SK-N-SH (cell line): ENCODE data around the gene CTDP1. TPM values are rescaled to one million over a fixed set of nuclear protein-coding genes. Genes with fewer than 3 reads are reported as not detected.

ENCODE experiments used
- CTCF ChIA-PET: fragments of 300-600, 350-600 bp; formaldehyde crosslinking; extraction: SDS; loops from one replicate; lab custom pipeline; 2021; lab: Yijun Ruan, JAX
- POLR2A ChIA-PET: fragments of 350-600 bp; sonication (Branson Sonifier 250); formaldehyde crosslinking; extraction: SDS; loops from one replicate; lab custom pipeline; 2020; ENCODE audit warnings: antibody characterized with exemption, inconsistent platforms; lab: Yijun Ruan, JAX
- DNase-seq: peaks from one replicate; pipeline ENCODE4 v3.0.0; 2012
- H2AFZ ChIP-seq: fragments of 200-600 bp; sonication (generic); 2 replicates; pipeline ENCODE4 v1.8.1; 2016; ENCODE audit warnings: antibody characterized with exemption, mild to moderate bottlenecking, low read depth
- H3F3A ChIP-seq: fragments of 200-600 bp; sonication (generic); replicated peaks from 2 replicates; pipeline ENCODE3; 2016; ENCODE audit warnings: antibody characterized with exemption, mild to moderate bottlenecking; ENCODE audit not compliant: insufficient read depth
- H3K27ac ChIP-seq, 2 experiments: fragments of 200-500 bp in 1 of 2; fragments of 200-600 bp in 1 of 2; sonication (Bioruptor generic) in 1 of 2; sonication (generic), shearing (Covaris generic) in 1 of 2; 2 replicates each; pipeline versions ENCODE4 v1.5.1 to v1.6.1; 2014 to 2016; ENCODE audit warnings: low read depth in 2 of 2, inconsistent platforms in 1 of 2, low read length in 1 of 2, mild to moderate bottlenecking in 1 of 2, mixed read lengths in 1 of 2
- H3K27me3 ChIP-seq: fragments of 200-600 bp; sonication (generic), shearing (Covaris generic); 2 replicates; pipeline ENCODE4 v1.6.1; 2016; ENCODE audit warnings: mixed run types; ENCODE audit not compliant: insufficient read depth
- H3K36me3 ChIP-seq, 2 experiments: fragments of 200-500 bp in 1 of 2; fragments of 200-600 bp in 1 of 2; sonication (Bioruptor generic) in 1 of 2; sonication (generic) in 1 of 2; replicated peaks in 1 of 2; 2 replicates each; pipeline versions ENCODE3 to v1.5.1; 2014 to 2016; ENCODE audit warnings: low read length in 1 of 2, mild to moderate bottlenecking in 1 of 2; ENCODE audit not compliant: insufficient read depth in 2 of 2, control insufficient read depth in 1 of 2
- H3K4me1 ChIP-seq, 2 experiments: fragments of 200-500 bp in 1 of 2; fragments of 200-600 bp in 1 of 2; sonication (Bioruptor generic) in 1 of 2; sonication (generic), shearing (Covaris generic) in 1 of 2; 2 replicates each; pipeline versions ENCODE4 v1.5.1 to v1.6.1; 2014 to 2016; ENCODE audit warnings: low read depth in 1 of 2, low read length in 1 of 2, mixed run types in 1 of 2; ENCODE audit not compliant: insufficient read depth in 2 of 2, control insufficient read depth in 1 of 2
- H3K4me2 ChIP-seq: fragments of 200-600 bp; sonication (generic), shearing (Covaris generic); 2 replicates; pipeline ENCODE4 v1.6.1; 2017; ENCODE audit warnings: mixed run types
- H3K4me3 ChIP-seq, 2 experiments: fragments of 200-500 bp in 1 of 2; fragments of 200-600 bp in 1 of 2; sonication (Bioruptor generic) in 1 of 2; sonication (generic), shearing (Covaris generic) in 1 of 2; 2 replicates each; pipeline versions ENCODE4 v1.5.1 to v1.8.1; 2014 to 2016; ENCODE audit warnings: low read depth in 2 of 2, inconsistent platforms in 1 of 2, low read length in 1 of 2, mild to moderate bottlenecking in 1 of 2, mixed read lengths in 1 of 2, moderate library complexity in 1 of 2
- H3K79me2 ChIP-seq: fragments of 200-600 bp; sonication (generic); 2 replicates; pipeline ENCODE4 v1.8.1; 2017; ENCODE audit warnings: mild to moderate bottlenecking; ENCODE audit not compliant: insufficient read depth
- H3K9ac ChIP-seq: fragments of 200-600 bp; sonication (generic); 2 replicates; pipeline ENCODE4 v1.6.1; 2017; ENCODE audit warnings: mixed run types
- H3K9me2 ChIP-seq: fragments of 200-600 bp; sonication (generic); 2 replicates; pipeline ENCODE4 v1.6.1; 2017; ENCODE audit warnings: mixed run types
- H3K9me3 ChIP-seq: fragments of 200-600 bp; sonication (generic); 2 replicates; pipeline ENCODE4 v1.6.1; 2017; ENCODE audit warnings: mixed run types, mild to moderate bottlenecking, moderate library complexity
- H4K20me1 ChIP-seq: fragments of 200-600 bp; sonication (generic); 2 replicates; pipeline ENCODE4 v1.6.1; 2017; ENCODE audit warnings: mild to moderate bottlenecking, mixed run types; ENCODE audit not compliant: insufficient read depth
- CHD2 ChIP-seq: fragments of 150-350 bp; IDR thresholded peaks from 2 replicates; pipeline ENCODE4 v1.6.1; 2018; ENCODE audit warnings: low read length; ENCODE audit not compliant: partially characterized antibody
- EZH2phosphoT487 ChIP-seq: fragments of 200-600 bp; sonication (generic); IDR thresholded peaks from 2 replicates; pipeline ENCODE4 v1.6.1; 2017; ENCODE audit warnings: low read depth, mixed run types, mild to moderate bottlenecking, antibody characterized with exemption, moderate library complexity, borderline replicate concordance
- FOSL2 ChIP-seq: IDR thresholded peaks from 2 replicates; pipeline ENCODE4 v1.4.0; 2012; ENCODE audit warnings: low read depth, mild to moderate bottlenecking, moderate library complexity, borderline replicate concordance
- GABPA ChIP-seq: IDR thresholded peaks from 2 replicates; pipeline ENCODE4 v1.4.0; 2012; ENCODE audit warnings: low read depth, mild to moderate bottlenecking
- GATA2 ChIP-seq: sonication (generic); formaldehyde crosslinking; IDR thresholded peaks from 2 replicates; pipeline ENCODE4 v1.5.0; 2020; ENCODE audit warnings: mild to moderate bottlenecking, missing genetic modification reagents
- JUND ChIP-seq: IDR thresholded peaks from 2 replicates; pipeline ENCODE4 v1.4.0; 2012
- MEF2A ChIP-seq: IDR thresholded peaks from 2 replicates; pipeline ENCODE4 v1.4.0; 2012; ENCODE audit warnings: low read depth, borderline replicate concordance
- NRF1 ChIP-seq: IDR thresholded peaks from 2 replicates; pipeline ENCODE4 v1.6.1; 2012; ENCODE audit warnings: low read depth, mild to moderate bottlenecking, low read length
- RAD21 ChIP-seq: IDR thresholded peaks from 2 replicates; pipeline ENCODE4 v1.6.1; 2012; ENCODE audit warnings: mild to moderate bottlenecking, low read length
- RCOR1 ChIP-seq: fragments of 150-350 bp; IDR thresholded peaks from 2 replicates; pipeline ENCODE4 v1.6.1; 2017; ENCODE audit warnings: antibody characterized with exemption, low read length
- RFX5 ChIP-seq: IDR thresholded peaks from 2 replicates; pipeline ENCODE4 v1.6.1; 2012; ENCODE audit warnings: mild to moderate bottlenecking, improper control_type of control experiment, low read length
- SMC3 ChIP-seq: IDR thresholded peaks from 2 replicates; pipeline ENCODE4 v1.6.1; 2012; ENCODE audit warnings: low read depth, low read length, improper control_type of control experiment
- TCF12 ChIP-seq: IDR thresholded peaks from 2 replicates; pipeline ENCODE4 v1.4.0; 2012
- WGBS: methylation state at CpG from one replicate; pipeline ENCODE4 v1.1.6; 2017; ENCODE audit warnings: low lambda C conversion rate; 5-methylcytosine and 5-hydroxymethylcytosine counted together
- polyA plus RNA-seq, 3 experiments: library from polyadenylated mRNA; depleted of rRNA; stranded (reverse); fragments of >200 nt; gene quantifications; 2 replicates each; pipeline ENCODE4 v1.2.3, GENCODE V29; 2012
- TF ChIP-seq, protein P1 (sequence below): fragments of 150-350 bp; IDR thresholded peaks from 2 replicates; pipeline ENCODE4 v1.6.1; 2016; ENCODE audit warnings: mild to moderate bottlenecking, low read depth, low read length
- TF ChIP-seq, protein P2 (sequence below): IDR thresholded peaks from 2 replicates; pipeline ENCODE4; 2012
- TF ChIP-seq, protein P3 (sequence below): IDR thresholded peaks from 2 replicates; pipeline ENCODE4 v1.4.0; 2012; ENCODE audit warnings: low read depth, borderline replicate concordance
- TF ChIP-seq, protein P4 (sequence below): fragments of 150-350 bp; IDR thresholded peaks from 2 replicates; pipeline ENCODE4 v1.6.1; 2017; ENCODE audit warnings: antibody characterized with exemption, low read length, low read depth, borderline replicate concordance

The CTDP1 gene
- polyA plus RNA-seq, 1 of the 3 experiments (the other 2 are of a cell fraction): 15.6 TPM

DNA sequence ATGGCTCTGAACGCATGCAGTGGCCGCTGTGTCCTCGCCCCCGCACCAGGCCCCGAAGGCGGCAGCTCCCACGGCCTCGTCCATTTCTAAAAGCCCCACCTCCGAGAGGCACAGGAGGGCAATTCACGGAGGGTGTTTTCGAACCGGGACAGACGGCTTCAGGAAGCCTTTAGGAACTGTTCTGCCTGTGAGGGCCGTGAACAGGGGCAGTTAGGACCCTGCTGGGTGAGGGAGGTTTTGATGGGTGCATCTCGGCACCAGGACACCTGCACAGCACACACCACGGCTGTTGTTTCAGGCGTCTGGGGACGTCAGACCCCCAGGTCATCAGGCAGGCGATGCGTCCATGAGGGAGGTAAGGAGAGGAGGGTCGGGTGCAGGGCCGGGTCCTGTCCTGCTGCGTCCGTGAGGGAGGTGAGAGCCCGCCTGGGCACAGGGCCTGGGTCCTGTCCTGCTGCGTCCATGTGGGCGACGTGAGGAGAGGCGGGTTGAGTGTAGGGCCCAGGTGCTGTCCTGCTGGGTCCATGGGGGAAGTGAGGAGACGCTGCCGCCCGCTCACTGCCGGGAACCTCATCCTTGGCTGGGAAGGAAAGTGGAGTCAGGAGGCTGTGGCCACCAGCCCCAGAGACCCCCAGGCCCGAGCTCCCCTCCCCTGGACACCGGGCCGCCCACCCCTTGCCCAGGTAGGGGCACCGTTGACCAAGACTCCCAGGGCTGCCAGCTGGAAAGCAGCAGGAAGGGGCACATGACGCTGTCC is 92.7 kb downstream of the CTDP1 start:
- Histone ChIP-seq H3K4me1 (no peaks in the 10 kb centered on the region; a peak in 1 of 4 replicates), H3K79me2 (no peaks in the 10 kb centered on the region), H3K4me3 (no peak overlapping the region), H3K4me2 (no peak overlapping the region), H3K9ac (no peak overlapping the region), H3K27me3 (peaks cover 73% of the 10 kb centered on the region), H4K20me1 (no peaks in the 10 kb centered on the region), H3K27ac (no peak overlapping the region), H2AFZ (no peak overlapping the region), H3K9me3 (no peaks in the 10 kb centered on the region), H3K9me2 (no peaks in the 10 kb centered on the region), H3F3A (no peaks in the 10 kb centered on the region), H3K36me3 (no peaks in the 10 kb centered on the region)
- CTCF ChIA-PET: no interaction called here
- WGBS: 9% methylated on average over 11 of the region's 38 CpGs
- POLR2A ChIA-PET: no interaction called here
- no peak for TF ChIP-seq EZH2phosphoT487
- no peak for TF ChIP-seq FOSL2
- no peak for TF ChIP-seq TCF12
- TF ChIP-seq JUND: no peak
- TF ChIP-seq, protein P1, sequence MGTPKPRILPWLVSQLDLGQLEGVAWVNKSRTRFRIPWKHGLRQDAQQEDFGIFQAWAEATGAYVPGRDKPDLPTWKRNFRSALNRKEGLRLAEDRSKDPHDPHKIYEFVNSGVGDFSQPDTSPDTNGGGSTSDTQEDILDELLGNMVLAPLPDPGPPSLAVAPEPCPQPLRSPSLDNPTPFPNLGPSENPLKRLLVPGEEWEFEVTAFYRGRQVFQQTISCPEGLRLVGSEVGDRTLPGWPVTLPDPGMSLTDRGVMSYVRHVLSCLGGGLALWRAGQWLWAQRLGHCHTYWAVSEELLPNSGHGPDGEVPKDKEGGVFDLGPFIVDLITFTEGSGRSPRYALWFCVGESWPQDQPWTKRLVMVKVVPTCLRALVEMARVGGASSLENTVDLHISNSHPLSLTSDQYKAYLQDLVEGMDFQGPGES: no peak
- TF ChIP-seq, protein P2, sequence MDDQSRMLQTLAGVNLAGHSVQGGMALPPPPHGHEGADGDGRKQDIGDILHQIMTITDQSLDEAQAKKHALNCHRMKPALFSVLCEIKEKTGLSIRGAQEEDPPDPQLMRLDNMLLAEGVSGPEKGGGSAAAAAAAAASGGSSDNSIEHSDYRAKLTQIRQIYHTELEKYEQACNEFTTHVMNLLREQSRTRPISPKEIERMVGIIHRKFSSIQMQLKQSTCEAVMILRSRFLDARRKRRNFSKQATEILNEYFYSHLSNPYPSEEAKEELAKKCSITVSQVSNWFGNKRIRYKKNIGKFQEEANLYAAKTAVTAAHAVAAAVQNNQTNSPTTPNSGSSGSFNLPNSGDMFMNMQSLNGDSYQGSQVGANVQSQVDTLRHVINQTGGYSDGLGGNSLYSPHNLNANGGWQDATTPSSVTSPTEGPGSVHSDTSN: no peak
- TF ChIP-seq RFX5: no peak
- TF ChIP-seq RAD21: no peak
- no peak for TF ChIP-seq GATA2 (CRISPR knock-in tag)
- TF ChIP-seq, protein P3, sequence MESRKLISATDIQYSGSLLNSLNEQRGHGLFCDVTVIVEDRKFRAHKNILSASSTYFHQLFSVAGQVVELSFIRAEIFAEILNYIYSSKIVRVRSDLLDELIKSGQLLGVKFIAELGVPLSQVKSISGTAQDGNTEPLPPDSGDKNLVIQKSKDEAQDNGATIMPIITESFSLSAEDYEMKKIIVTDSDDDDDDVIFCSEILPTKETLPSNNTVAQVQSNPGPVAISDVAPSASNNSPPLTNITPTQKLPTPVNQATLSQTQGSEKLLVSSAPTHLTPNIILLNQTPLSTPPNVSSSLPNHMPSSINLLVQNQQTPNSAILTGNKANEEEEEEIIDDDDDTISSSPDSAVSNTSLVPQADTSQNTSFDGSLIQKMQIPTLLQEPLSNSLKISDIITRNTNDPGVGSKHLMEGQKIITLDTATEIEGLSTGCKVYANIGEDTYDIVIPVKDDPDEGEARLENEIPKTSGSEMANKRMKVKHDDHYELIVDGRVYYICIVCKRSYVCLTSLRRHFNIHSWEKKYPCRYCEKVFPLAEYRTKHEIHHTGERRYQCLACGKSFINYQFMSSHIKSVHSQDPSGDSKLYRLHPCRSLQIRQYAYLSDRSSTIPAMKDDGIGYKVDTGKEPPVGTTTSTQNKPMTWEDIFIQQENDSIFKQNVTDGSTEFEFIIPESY: no peak
- TF ChIP-seq, protein P4, sequence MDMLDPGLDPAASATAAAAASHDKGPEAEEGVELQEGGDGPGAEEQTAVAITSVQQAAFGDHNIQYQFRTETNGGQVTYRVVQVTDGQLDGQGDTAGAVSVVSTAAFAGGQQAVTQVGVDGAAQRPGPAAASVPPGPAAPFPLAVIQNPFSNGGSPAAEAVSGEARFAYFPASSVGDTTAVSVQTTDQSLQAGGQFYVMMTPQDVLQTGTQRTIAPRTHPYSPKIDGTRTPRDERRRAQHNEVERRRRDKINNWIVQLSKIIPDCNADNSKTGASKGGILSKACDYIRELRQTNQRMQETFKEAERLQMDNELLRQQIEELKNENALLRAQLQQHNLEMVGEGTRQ: no peak
- no peak for TF ChIP-seq CHD2
- TF ChIP-seq MEF2A: no peak
- TF ChIP-seq NRF1: no peak
- no peak for TF ChIP-seq SMC3
- TF ChIP-seq GABPA: no peak
- no peak for TF ChIP-seq RCOR1
- no peak for DNase-seq
